Measurements from ENCODE around the gene TRIM25.

DNA sequence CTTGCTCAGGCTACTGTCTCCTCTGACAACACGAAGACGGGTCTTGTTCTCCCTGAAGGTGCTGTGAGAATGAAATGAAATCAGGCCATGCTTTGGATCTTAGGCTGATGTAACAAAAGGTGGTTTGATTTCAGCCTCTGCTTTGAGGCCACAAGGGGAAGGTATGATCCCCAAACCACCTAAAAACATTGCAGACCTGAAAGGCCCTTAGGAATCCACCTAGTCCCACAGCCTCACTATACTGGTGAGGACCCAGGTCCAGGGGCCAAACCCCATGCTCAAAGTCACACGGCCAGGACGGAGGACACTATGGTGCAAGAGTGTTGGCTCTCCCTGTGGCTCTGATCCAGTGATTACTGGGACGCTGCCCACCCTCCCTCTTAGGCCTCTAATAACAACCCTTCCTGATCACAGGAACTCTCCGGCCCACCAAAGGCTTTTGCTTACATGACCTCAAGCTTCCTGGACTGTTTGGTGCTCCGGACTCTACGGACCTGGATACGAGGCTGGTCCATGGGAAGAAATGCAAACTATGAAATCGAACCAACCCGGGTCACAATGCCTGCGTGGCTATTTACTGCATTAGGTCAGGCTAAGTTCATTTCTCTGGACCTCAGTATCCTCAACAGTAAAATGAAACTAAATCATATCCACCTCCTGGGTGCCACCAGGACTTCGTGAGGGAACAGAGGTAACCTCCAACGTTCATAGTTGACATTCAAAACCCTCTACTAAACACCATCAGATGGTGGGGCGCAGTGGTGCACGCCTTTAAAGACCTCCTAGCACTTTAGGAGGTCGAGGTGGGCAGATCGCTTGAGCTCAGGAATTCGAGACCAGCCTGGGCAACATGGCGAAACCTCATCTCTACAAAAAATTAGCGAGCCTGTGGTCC, 1.5 kb downstream of the TRIM25 start:
- TF ChIP-seq TARDBP (IDR thresholded peaks at IDR 0.05) (no peak), NFRKB (IDR thresholded peaks at IDR 0.05) (no peak), ELF4 (IDR thresholded peaks at IDR 0.05) (no peak), FOXA1 (IDR thresholded peaks at IDR 0.05) (no peak), L3MBTL2 (conservative IDR thresholded peaks at IDR 0.05) (no peak), BHLHE40 (IDR thresholded peaks at IDR 0.05; ENCODE audit: borderline replicate concordance) (no peak), CTBP1 (IDR thresholded peaks at IDR 0.05; ENCODE audit: borderline replicate concordance) (no peak), SP1 (IDR thresholded peaks at IDR 0.05) (no peak), FOXM1 (IDR thresholded peaks at IDR 0.05; ENCODE audit: borderline replicate concordance) (no peak), SUZ12 (IDR thresholded peaks at IDR 0.05) (no peak), LEF1 (IDR thresholded peaks at IDR 0.05; ENCODE audit: borderline replicate concordance) (no peak)
- TF ChIP-seq, protein P1, sequence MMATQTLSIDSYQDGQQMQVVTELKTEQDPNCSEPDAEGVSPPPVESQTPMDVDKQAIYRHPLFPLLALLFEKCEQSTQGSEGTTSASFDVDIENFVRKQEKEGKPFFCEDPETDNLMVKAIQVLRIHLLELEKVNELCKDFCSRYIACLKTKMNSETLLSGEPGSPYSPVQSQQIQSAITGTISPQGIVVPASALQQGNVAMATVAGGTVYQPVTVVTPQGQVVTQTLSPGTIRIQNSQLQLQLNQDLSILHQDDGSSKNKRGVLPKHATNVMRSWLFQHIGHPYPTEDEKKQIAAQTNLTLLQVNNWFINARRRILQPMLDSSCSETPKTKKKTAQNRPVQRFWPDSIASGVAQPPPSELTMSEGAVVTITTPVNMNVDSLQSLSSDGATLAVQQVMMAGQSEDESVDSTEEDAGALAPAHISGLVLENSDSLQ (IDR thresholded peaks at IDR 0.05): no peak

Measured in HEK293T (cell line).